PFSK-1 (cell line): ENCODE data around the gene SLC6A5.

ENCODE experiments used
- FOXP2 ChIP-seq: optimal IDR thresholded peaks from 2 replicates; pipeline ENCODE3; 2011; ENCODE audit warnings: borderline replicate concordance, control low read depth, inconsistent platforms; ENCODE audit not compliant: insufficient read depth; ENCODE audit errors: extremely low read length, extremely low read depth
- POLR2AphosphoS5 ChIP-seq: IDR thresholded peaks from 2 replicates; pipeline ENCODE4 v1.6.1; 2012; ENCODE audit warnings: low read depth, mild to moderate bottlenecking, control low read depth, low read length, moderate library complexity
- REST ChIP-seq, 2 experiments: IDR thresholded peaks; 2 replicates each; pipeline versions ENCODE4 v1.6.1 to v1.8.0; 2011 to 2012; ENCODE audit warnings: low read depth in 2 of 2, low read length in 2 of 2, control low read depth in 1 of 2, inconsistent platforms in 1 of 2, mild to moderate bottlenecking in 1 of 2, moderate library complexity in 1 of 2; ENCODE audit not compliant: insufficient read depth in 1 of 2
- SIN3A ChIP-seq: IDR thresholded peaks from 2 replicates; pipeline ENCODE4 v1.6.1; 2012; ENCODE audit warnings: mild to moderate bottlenecking, low read length, moderate library complexity, borderline replicate concordance; ENCODE audit not compliant: insufficient read depth
- TAF1 ChIP-seq: IDR thresholded peaks from 2 replicates; pipeline ENCODE4 v1.6.1; 2012; ENCODE audit warnings: low read length, control low read depth, borderline replicate concordance; ENCODE audit not compliant: insufficient read depth

The SLC6A5 gene

GRCh38 chr11:20658135-20658534 is 58.7 kb downstream of the SLC6A5 start:
- no peak for TF ChIP-seq REST (IDR thresholded peaks at IDR 0.05; ENCODE audit: insufficient read depth in 1 of 2, low read depth in 2 of 2, low read length in 2 of 2)
- no peak for TF ChIP-seq TAF1

DNA sequence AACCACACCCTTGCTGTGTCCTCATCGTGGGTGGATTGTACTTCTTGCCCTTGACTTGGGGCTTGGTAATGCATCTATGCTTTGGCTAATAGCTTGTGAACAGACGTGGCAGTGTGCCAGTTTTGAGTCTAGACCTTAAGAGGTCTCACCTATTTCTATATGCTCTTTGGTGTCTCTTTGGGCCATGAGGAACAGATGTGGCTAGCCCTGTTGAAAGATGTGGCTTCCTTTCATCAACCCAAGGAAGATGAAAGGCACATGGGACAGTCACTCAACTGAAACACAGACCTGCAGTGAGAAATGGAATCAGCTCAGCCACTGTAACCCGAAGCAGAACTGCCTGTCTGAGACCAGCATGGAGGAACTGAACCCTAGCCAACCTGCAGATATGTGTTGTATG is 62.0 kb downstream of the SLC6A5 start:
- no peak for TF ChIP-seq TAF1

DNA sequence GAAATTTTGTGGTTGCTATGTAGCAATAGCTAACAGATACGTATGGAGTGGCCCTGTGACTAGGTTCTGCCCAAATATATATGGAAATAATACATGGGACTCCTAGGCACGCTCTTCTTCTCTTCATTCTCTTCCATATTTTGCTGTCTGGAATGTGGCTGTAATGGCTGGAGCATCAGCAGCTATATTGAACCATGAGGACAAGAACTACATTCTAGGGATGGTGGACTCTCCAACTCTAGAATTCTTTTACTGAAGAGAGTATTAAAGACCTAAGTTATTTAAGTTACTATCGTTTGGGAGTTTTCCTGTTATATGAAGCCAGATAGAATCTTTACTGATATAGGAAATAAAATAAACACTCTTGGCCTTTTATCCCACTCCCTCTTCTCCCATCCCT is 62.4 kb downstream of the SLC6A5 start:
- TF ChIP-seq POLR2AphosphoS5 = no peak
- no peak for TF ChIP-seq FOXP2
- TF ChIP-seq REST (IDR thresholded peaks at IDR 0.05; ENCODE audit: insufficient read depth in 1 of 2, low read depth in 2 of 2, low read length in 2 of 2) = no peak
- no peak for TF ChIP-seq SIN3A
- TF ChIP-seq TAF1 = no peak

- TF ChIP-seq FOXP2 (no peak), POLR2AphosphoS5 (no peak), REST (IDR thresholded peaks at IDR 0.05; ENCODE audit: insufficient read depth in 1 of 2, low read depth in 2 of 2, low read length in 2 of 2) (no peak), TAF1 (no peak), SIN3A (no peak)
These were observed 68.9 kb downstream of the SLC6A5 start for GRCh38 chr11:20668131-20668809.

DNA sequence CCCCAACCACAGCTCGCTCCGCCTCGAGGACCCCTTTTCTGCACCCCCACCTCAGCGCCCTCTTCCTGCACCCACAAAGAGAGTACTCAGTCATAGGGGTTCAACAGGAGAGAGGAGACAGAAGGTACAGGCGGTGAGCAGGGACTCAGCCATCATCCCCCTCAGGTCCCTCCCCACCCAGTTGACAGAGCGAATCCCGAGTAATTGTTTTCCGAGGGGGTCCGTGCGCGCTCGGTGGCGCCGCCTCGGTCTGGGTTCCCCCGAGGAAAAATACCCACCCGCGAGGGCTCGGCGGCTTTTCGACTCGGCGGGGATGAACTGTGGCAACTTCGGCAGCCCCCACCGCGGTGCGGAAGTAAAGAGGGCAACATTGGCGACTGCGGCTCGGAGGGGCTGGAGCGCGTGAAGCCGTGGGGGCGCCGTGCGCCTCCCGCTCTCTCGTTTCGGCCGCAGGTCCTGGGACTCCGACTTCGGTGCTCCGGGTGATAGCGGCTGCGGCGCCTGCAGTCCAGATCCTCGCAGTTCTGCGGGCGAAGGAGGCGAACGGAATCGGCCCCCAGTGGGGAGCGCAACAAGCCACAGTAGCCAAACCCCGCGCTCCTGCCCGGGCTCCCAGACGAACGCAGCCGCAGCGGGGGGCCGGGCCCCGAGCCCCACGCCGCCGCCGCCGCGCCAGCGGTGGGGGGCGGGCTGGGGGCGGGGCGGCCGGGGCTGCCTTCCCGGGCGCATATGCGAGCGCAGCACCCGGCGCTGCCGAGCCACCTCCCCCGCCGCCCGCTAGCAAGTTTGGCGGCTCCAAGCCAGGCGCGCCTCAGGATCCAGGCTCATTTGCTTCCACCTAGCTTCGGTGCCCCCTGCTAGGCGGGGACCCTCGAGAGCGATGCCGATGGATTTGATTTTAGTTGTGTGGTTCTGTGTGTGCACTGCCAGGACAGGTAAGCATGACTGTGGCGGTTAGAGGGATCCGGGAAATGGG is 69.7 kb downstream of the SLC6A5 start, which contains the start of gene NELL1:
TSS of gene NELL1 (plus strand) at position 743 of the 976 bp plus-strand sequence.
- no peak for TF ChIP-seq FOXP2
- no peak for TF ChIP-seq SIN3A
- TF ChIP-seq TAF1 = no peak
- TF ChIP-seq POLR2AphosphoS5 = no peak
- TF ChIP-seq REST (IDR thresholded peaks at IDR 0.05; ENCODE audit: insufficient read depth in 1 of 2, low read depth in 2 of 2, low read length in 2 of 2) = no peak
